ENCODE data around the gene CCL1. TPM values are rescaled to one million over a fixed set of nuclear protein-coding genes. Genes with fewer than 3 reads are reported as not detected.

The CCL1 gene
- total and polyA plus RNA-seq, 7 donors = not detected

DNA sequence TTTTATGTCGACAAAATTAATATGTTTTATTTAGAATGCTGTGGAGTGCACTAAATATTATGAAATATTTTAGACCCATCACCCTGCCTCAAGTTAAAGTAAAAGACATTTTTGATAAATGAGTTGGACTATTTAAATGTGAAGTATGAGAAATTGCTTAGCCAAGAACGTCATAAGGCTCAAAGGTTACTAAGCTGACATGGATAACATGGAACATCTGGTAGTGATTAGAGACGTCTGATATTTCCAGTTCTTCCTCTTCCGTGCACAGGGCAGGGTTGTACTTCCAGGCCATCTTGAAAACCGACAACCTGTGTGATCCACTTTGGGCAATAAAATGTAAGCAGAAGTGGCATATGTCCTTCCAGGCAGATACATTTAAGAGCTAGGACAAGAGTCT, 51.0 kb downstream of the CCL1 start:
- ATAC-seq = no peak
- intact Hi-C loops (cut with DNase I) = loop anchor here in 1 of 2 donors (5.0 kb wide), 1 partner anchor 60 kb away; no protein-coding TSS in a partner anchor
- 39 to 53% (median 40%) methylated on average over 5 of the region's 5 CpGs for WGBS, 3 donors

DNA sequence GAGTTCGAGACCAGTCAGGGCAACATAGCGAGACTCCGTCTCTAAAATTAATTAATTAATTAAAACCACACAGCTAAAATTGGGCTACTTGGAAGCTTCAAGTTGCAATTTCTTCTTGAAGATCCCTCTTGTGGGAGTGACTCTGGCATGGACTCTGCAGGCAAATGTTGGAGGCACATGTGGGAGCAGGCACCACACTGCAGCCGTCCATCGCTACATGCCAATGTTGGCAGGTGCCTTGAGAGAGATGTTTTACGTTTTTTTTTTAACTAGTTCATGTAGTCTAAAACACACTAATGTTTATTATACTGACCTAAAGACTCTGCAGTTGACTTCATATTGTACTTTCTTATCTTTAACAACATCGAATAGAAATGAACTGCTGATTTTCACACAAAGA, 51.7 kb downstream of the CCL1 start:
- ATAC-seq (no peak), DNase-seq (no peak)
- no peaks in the 10 kb centered on the region for H3K27me3 ChIP-seq (ENCODE audit: insufficient read depth in 3 of 3, low read length in 2 of 3)
- TF ChIP-seq CTCF (IDR thresholded peaks at IDR 0.05) = no peak
- H3K27ac ChIP-seq = no peak overlapping the region
- peaks cover 3% of the 10 kb centered on the region for H3K4me1 ChIP-seq
- intact Hi-C loops (cut with DNase I) = loop anchor here in 1 of 2 donors (5.0 kb wide), 1 partner anchor 59 kb away; no protein-coding TSS in a partner anchor
- WGBS, 3 donors = 49 to 65% (median 51%) methylated on average over 7 of the region's 7 CpGs
- H3K4me3 ChIP-seq = no peak overlapping the region
- no peaks in the 10 kb centered on the region for H3K9me3 ChIP-seq
- no peaks in the 10 kb centered on the region for H3K36me3 ChIP-seq (ENCODE audit: insufficient read depth in 1 of 2, low read depth in 1 of 2)

More for the DNA sequence above, 51.0 kb downstream of the CCL1 start:
- Histone ChIP-seq H3K36me3 (ENCODE audit: insufficient read depth in 1 of 2, low read depth in 1 of 2) (no peaks in the 10 kb centered on the region), H3K27me3 (ENCODE audit: insufficient read depth in 3 of 3, low read length in 2 of 3) (no peaks in the 10 kb centered on the region), H3K4me3 (no peak overlapping the region), H3K4me1 (peaks cover 3% of the 10 kb centered on the region), H3K27ac (no peak overlapping the region), H3K9me3 (no peaks in the 10 kb centered on the region)
- no peak for TF ChIP-seq CTCF (IDR thresholded peaks at IDR 0.05)
- DNase-seq = no peak

Other genes with a start within 250 kb of the CCL1 start
- gene CCL2, start 107.9 kb downstream of the CCL1 start, total RNA-seq = 10 to 100 TPM in 2 of 4 donors, 1 to 10 TPM in 2; 5.0 to 28.3 (median 17.2) TPM
- gene CCL2, start 107.9 kb downstream of the CCL1 start, polyA plus RNA-seq = 10 to 100 TPM in 1 of 3 donors, 1 to 10 TPM in 2; 7.2 to 12.8 (median 8.0) TPM
- under 1 TPM in 2 of 4 donors, not detected in 2; 0.28 to 0.66 TPM for gene CCL7, start 93.0 kb downstream of the CCL1 start, total RNA-seq
- gene CCL7, start 93.0 kb downstream of the CCL1 start, polyA plus RNA-seq = 1 to 10 TPM in 1 of 3 donors, under 1 TPM in 1, not detected in 1; 0.05 to 2.7 TPM
- gene CCL11, start 77.5 kb downstream of the CCL1 start, total RNA-seq = 1 to 10 TPM in 1 of 4 donors, under 1 TPM in 1, not detected in 2; 0.42 to 1.6 TPM
- not detected for gene CCL11, start 77.5 kb downstream of the CCL1 start, polyA plus RNA-seq
- gene CCL8, start 43.8 kb downstream of the CCL1 start, total RNA-seq = under 1 TPM in 1 of 4 donors, not detected in 3; 0.42 TPM
- gene CCL8, start 43.8 kb downstream of the CCL1 start, polyA plus RNA-seq = under 1 TPM in 2 of 3 donors, not detected in 1; 0.03 to 0.09 TPM
- 1 to 10 TPM in 1 of 4 donors, under 1 TPM in 1, not detected in 2; 0.73 to 1.2 TPM for gene CCL13, start 6.8 kb downstream of the CCL1 start, total RNA-seq
- gene CCL13, start 6.8 kb downstream of the CCL1 start, polyA plus RNA-seq = under 1 TPM; 0.10 to 0.27 (median 0.20) TPM
- under 1 TPM in 1 of 4 donors, not detected in 3; 0.26 TPM for gene TMEM132E, start 216.3 kb upstream of the CCL1 start, total RNA-seq
- under 1 TPM in 2 of 3 donors, not detected in 1; 0.01 to 0.03 TPM for gene TMEM132E, start 216.3 kb upstream of the CCL1 start, polyA plus RNA-seq